H1 (cell line): Measurements from ENCODE around the gene STAU1. TPM values are rescaled to one million over a fixed set of nuclear protein-coding genes. Genes with fewer than 3 reads are reported as not detected.

Source experiments
- CTCF ChIA-PET: fragments of 300-600 bp; sonication (Branson Sonifier 250); formaldehyde crosslinking; loops from one replicate; lab custom pipeline; 2021; ENCODE audit not compliant: partially characterized antibody; lab: Charles Lee
- POLR2A ChIA-PET: fragments of 300-600 bp; sonication (Branson Sonifier 250); formaldehyde crosslinking; loops from one replicate; lab custom pipeline; 2021; ENCODE audit warnings: inconsistent platforms; ENCODE audit not compliant: partially characterized antibody; lab: Charles Lee
- DNase-seq, 2 experiments: peaks; one replicate each; pipeline versions ENCODE4 v3.0.0 to v3.0.0-alpha.2; 2010 to 2022; ENCODE audit warnings: low spot score in 2 of 2, low read depth in 1 of 2, mixed read lengths in 1 of 2
- FAIRE-seq: peaks from 2 replicates; lab custom pipeline; 2011; peaks lifted over from hg19 to GRCh38; lab: Jason Lieb, UNC
- H2AFZ ChIP-seq: 2 replicates; pipeline ENCODE4 v1.8.1; 2012; ENCODE audit warnings: low read length, inconsistent platforms
- H2AK5ac ChIP-seq: 2 replicates; pipeline ENCODE4 v1.6.1; 2013; ENCODE audit warnings: low read depth, low read length
- H2BK120ac ChIP-seq: replicated peaks from 2 replicates; pipeline ENCODE3; 2013; ENCODE audit warnings: low read depth, low read length, inconsistent platforms
- H2BK12ac ChIP-seq: 2 replicates; pipeline ENCODE4 v1.6.1; 2013; ENCODE audit warnings: low read depth, low read length
- H2BK15ac ChIP-seq: 2 replicates; pipeline ENCODE4 v1.6.1; 2013; ENCODE audit warnings: low read length
- H2BK20ac ChIP-seq: 2 replicates; pipeline ENCODE4 v1.6.1; 2013; ENCODE audit warnings: low read length
- H2BK5ac ChIP-seq: 2 replicates; pipeline ENCODE4 v1.6.1; 2013; ENCODE audit warnings: low read depth, low read length
- H3K14ac ChIP-seq: 2 replicates; pipeline ENCODE4 v1.6.1; 2013; ENCODE audit warnings: inconsistent platforms; ENCODE audit not compliant: insufficient read length
- H3K18ac ChIP-seq: 2 replicates; pipeline ENCODE4 v1.6.1; 2013; ENCODE audit warnings: low read length; ENCODE audit errors: extremely low read depth
- H3K23ac ChIP-seq: 2 replicates; pipeline ENCODE4 v1.6.1; 2013; ENCODE audit warnings: inconsistent platforms; ENCODE audit not compliant: insufficient read length
- H3K23me2 ChIP-seq: 2 replicates; pipeline ENCODE4 v1.6.1; 2013; ENCODE audit warnings: low read depth, low read length
- H3K27ac ChIP-seq: 2 replicates; pipeline ENCODE4 v1.6.1; 2011; ENCODE audit warnings: low read depth, low read length, inconsistent platforms
- H3K27me3 ChIP-seq, 4 experiments: replicated peaks in 1 of 4; 1 replicate in 1 of 4; 2 replicates in 3 of 4; pipeline versions ENCODE4 v1.6.1 to v1.8.1; 2011 to 2013; ENCODE audit warnings: low read length in 3 of 4, mild to moderate bottlenecking in 3 of 4, inconsistent platforms in 2 of 4, mixed read lengths in 2 of 4, moderate library complexity in 1 of 4; ENCODE audit not compliant: control insufficient read depth in 3 of 4, insufficient read depth in 3 of 4; ENCODE audit errors: extremely low read depth in 1 of 4
- H3K36me3 ChIP-seq, 4 experiments: 2 replicates each; pipeline versions ENCODE4 v1.6.1 to v1.8.1; 2011 to 2013; ENCODE audit warnings: mild to moderate bottlenecking in 4 of 4, low read length in 3 of 4, moderate library complexity in 2 of 4, control low read depth in 1 of 4, inconsistent platforms in 1 of 4; ENCODE audit not compliant: insufficient read depth in 4 of 4, control insufficient read depth in 2 of 4
- H3K4ac ChIP-seq: replicated peaks from 2 replicates; pipeline ENCODE3; 2013; ENCODE audit warnings: low read length, low read depth, mixed read lengths, inconsistent platforms; ENCODE audit not compliant: insufficient read length
- H3K4me1 ChIP-seq, 4 experiments: replicated peaks in 1 of 4; 1 replicate in 1 of 4; 2 replicates in 3 of 4; pipeline versions ENCODE4 v1.6.1 to v1.8.1; 2011 to 2013; ENCODE audit warnings: low read length in 3 of 4, inconsistent platforms in 2 of 4, mixed read lengths in 1 of 4; ENCODE audit not compliant: insufficient read depth in 4 of 4, control insufficient read depth in 3 of 4
- H3K4me2 ChIP-seq, 2 experiments: 2 replicates each; pipeline versions ENCODE4 v1.6.1 to v1.8.1; 2011 to 2013; ENCODE audit warnings: low read depth in 2 of 2, low read length in 2 of 2, control low read depth in 1 of 2, inconsistent platforms in 1 of 2, mild to moderate bottlenecking in 1 of 2; ENCODE audit not compliant: insufficient read depth in 1 of 2
- H3K4me3 ChIP-seq, 4 experiments: fragments of 200-600, 300-600 bp in 1 of 4; sonication (generic), shearing (Covaris generic), sonication (Bioruptor Twin) in 1 of 4; 2 replicates each; pipeline versions ENCODE4 v1.5.1 to v1.8.1; 2011 to 2016; ENCODE audit warnings: low read length in 4 of 4, low read depth in 3 of 4, control low read depth in 2 of 4, inconsistent platforms in 2 of 4, mild to moderate bottlenecking in 2 of 4, mixed read lengths in 1 of 4, moderate library complexity in 1 of 4; ENCODE audit not compliant: insufficient read depth in 2 of 4; ENCODE audit errors: extremely low read depth in 1 of 4
- H3K56ac ChIP-seq: replicated peaks from 2 replicates; pipeline ENCODE3; 2013; ENCODE audit warnings: low read depth, mild to moderate bottlenecking, mixed read lengths, low read length, inconsistent platforms; ENCODE audit not compliant: insufficient read length
- H3K79me1 ChIP-seq: 2 replicates; pipeline ENCODE4 v1.6.1; 2013; ENCODE audit warnings: low read depth, low read length, control low read depth
- H3K79me2 ChIP-seq, 2 experiments: 2 replicates each; pipeline versions ENCODE4 v1.6.1 to v1.8.1; 2012 to 2013; ENCODE audit warnings: low read length in 2 of 2, mild to moderate bottlenecking in 2 of 2, inconsistent platforms in 1 of 2; ENCODE audit not compliant: insufficient read depth in 2 of 2, control insufficient read depth in 1 of 2
- H3K9ac ChIP-seq, 4 experiments: replicated peaks in 1 of 4; 1 replicate in 1 of 4; 2 replicates in 3 of 4; pipeline versions ENCODE4 v1.6.1 to v1.8.1; 2011 to 2013; ENCODE audit warnings: low read depth in 3 of 4, low read length in 3 of 4, control low read depth in 2 of 4, mild to moderate bottlenecking in 2 of 4, moderate library complexity in 2 of 4, inconsistent platforms in 1 of 4; ENCODE audit errors: extremely low read depth in 1 of 4
- H3K9me3 ChIP-seq, 2 experiments: 2 replicates each; pipeline versions ENCODE4 v1.6.1 to v1.8.1; 2012 to 2013; ENCODE audit warnings: mild to moderate bottlenecking in 2 of 2, moderate library complexity in 2 of 2, control low read depth in 1 of 2, inconsistent platforms in 1 of 2, low read depth in 1 of 2, low read length in 1 of 2, mixed read lengths in 1 of 2; ENCODE audit not compliant: insufficient read depth in 2 of 2
- H4K20me1 ChIP-seq, 2 experiments: replicated peaks in 1 of 2; 2 replicates each; pipeline versions ENCODE3 to v1.8.1; 2011 to 2013; ENCODE audit warnings: inconsistent platforms in 2 of 2, low read length in 2 of 2, mild to moderate bottlenecking in 1 of 2; ENCODE audit not compliant: insufficient read depth in 2 of 2, control insufficient read depth in 1 of 2
- H4K5ac ChIP-seq: 2 replicates; pipeline ENCODE4 v1.6.1; 2013; ENCODE audit warnings: low read length, low read depth, mixed read lengths, inconsistent platforms; ENCODE audit not compliant: insufficient read length
- H4K8ac ChIP-seq: 2 replicates; pipeline ENCODE4 v1.8.0; 2013; ENCODE audit warnings: mild to moderate bottlenecking, moderate library complexity, low read length, inconsistent platforms; ENCODE audit not compliant: insufficient read depth; ENCODE audit errors: extremely low read depth
- H4K91ac ChIP-seq: replicated peaks from 2 replicates; pipeline ENCODE3; 2013; ENCODE audit warnings: low read length, mixed read lengths, inconsistent platforms; ENCODE audit not compliant: insufficient read length
- GABPA ChIP-seq: IDR thresholded peaks from 2 replicates; pipeline ENCODE4 v1.6.1; 2011; ENCODE audit warnings: mild to moderate bottlenecking, low read length, moderate library complexity, borderline replicate concordance; ENCODE audit not compliant: insufficient read depth
- HDAC2 ChIP-seq, 2 experiments: fragments of 300-600 bp in 1 of 2; sonication (generic) in 1 of 2; IDR thresholded peaks; 2 replicates each; pipeline ENCODE4 v1.6.1; 2011 to 2012; ENCODE audit warnings: low read depth in 2 of 2, low read length in 2 of 2, mild to moderate bottlenecking in 2 of 2, moderate library complexity in 2 of 2, borderline replicate concordance in 1 of 2, inconsistent platforms in 1 of 2
- SAP30 ChIP-seq: fragments of 300-600 bp; sonication (generic); IDR thresholded peaks from 2 replicates; pipeline ENCODE4 v1.7.1; 2012; ENCODE audit warnings: low read length, moderate library complexity, mild to moderate bottlenecking, inconsistent platforms; ENCODE audit not compliant: insufficient read depth, insufficient replicate concordance
- SP1 ChIP-seq: IDR thresholded peaks from 2 replicates; pipeline ENCODE4 v1.6.1; 2011; ENCODE audit warnings: low read depth, low read length
- SP4 ChIP-seq: IDR thresholded peaks from 2 replicates; pipeline ENCODE4 v1.6.1; 2012; ENCODE audit warnings: low read length, inconsistent platforms
- YY1 ChIP-seq: IDR thresholded peaks from 2 replicates; pipeline ENCODE4 v1.6.1; 2011; ENCODE audit warnings: low read depth, mild to moderate bottlenecking, low read length
- WGBS, 2 experiments: shearing (Covaris generic) in 1 of 2; methylation state at CpG; one replicate each; pipeline versions ENCODE4 v1.1.6 to v1.1.7; 2013 to 2015; ENCODE audit warnings: low lambda C conversion rate in 2 of 2, mixed read lengths in 2 of 2, inconsistent platforms in 1 of 2, low coverage in 1 of 2, missing lambda C conversion rate in 1 of 2; ENCODE audit not compliant: insufficient replicate concordance in 2 of 2, insufficient coverage in 1 of 2, insufficient read length in 1 of 2; ENCODE audit errors: extremely low coverage in 1 of 2, missing lambda C conversion rate in 1 of 2; 5-methylcytosine and 5-hydroxymethylcytosine counted together
- polyA plus RNA-seq, 7 experiments: library from polyadenylated mRNA; depleted of rRNA in 3 of 7; stranded (reverse) in 5 of 7; unstranded in 2 of 7; fragments of >200 nt in 5 of 7; fragments of 200-250 nt in 2 of 7; gene quantifications; 1 replicate in 5 of 7; 2 replicates in 1 of 7; 4 replicates in 1 of 7; pipeline versions ENCODE4 v1.2.1 to v1.2.3, GENCODE V29; 2011 to 2013; ENCODE audit warnings: missing spikeins in 2 of 7, mixed read lengths in 2 of 7
- total RNA-seq: library from RNA; stranded (reverse); fragmentation: NEBNext Ultra II Directional; extraction: Animal tissue kit (Norgen Biotek cat#: 25700); gene quantifications from 2 replicates; pipeline ENCODE4 v1.2.1, GENCODE V29; 2021
- TF ChIP-seq, protein P1 (sequence below): IDR thresholded peaks from 2 replicates; pipeline ENCODE4 v1.6.1; 2011; ENCODE audit warnings: low read depth, mild to moderate bottlenecking, low read length; ENCODE audit not compliant: insufficient read depth
- TF ChIP-seq, protein P2 (sequence below), 3 experiments: IDR thresholded peaks; 1 replicate in 2 of 3; 2 replicates in 1 of 3; pipeline versions ENCODE4 v1.5.1 to v1.6.1; 2011; ENCODE audit warnings: low read length in 3 of 3, mild to moderate bottlenecking in 3 of 3, inconsistent platforms in 2 of 3, low read depth in 1 of 3, moderate library complexity in 1 of 3; ENCODE audit not compliant: insufficient read depth in 1 of 3; ENCODE audit errors: control extremely low read depth in 1 of 3
- TF ChIP-seq, protein P3 (sequence below): IDR thresholded peaks from 2 replicates; pipeline ENCODE4 v1.6.1; 2012; ENCODE audit warnings: inconsistent platforms

Gene STAU1
- total and polyA plus RNA-seq, 2 of the 8 experiments (the other 6 are each of a cell fraction or from before 2014, with no cell fraction given) = 41.4 to 107 TPM

DNA sequence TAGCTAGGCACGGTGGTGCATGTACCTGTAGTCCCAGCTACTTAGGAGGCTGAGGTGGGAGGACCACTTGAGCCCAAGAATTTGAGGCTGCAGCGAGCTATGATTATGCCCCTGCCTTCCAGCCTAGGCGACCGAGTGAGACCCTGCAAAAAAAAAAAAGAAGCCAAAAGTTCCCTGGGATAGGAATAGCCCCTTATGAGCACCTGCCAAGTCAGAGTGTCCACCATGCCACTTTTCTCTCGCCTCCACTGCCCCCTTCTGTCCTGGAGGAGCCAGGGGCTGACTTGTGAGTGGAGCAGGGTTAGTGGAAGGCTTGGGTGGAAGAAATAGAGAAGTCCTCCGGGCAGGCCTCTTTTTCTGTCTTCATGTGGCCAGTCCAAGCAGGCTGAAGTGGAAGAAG, 18.9 kb upstream of the STAU1 start:
- no peak for FAIRE-seq
- POLR2A ChIA-PET = interaction anchor here (1.2 to 1.8 kb wide), 4 partner anchors 10 to 76 kb away, joined by 3 to 5 read pairs (median 4); partner anchors contain the start of gene DDX27
- TF ChIP-seq SAP30 (no peak), GABPA (no peak), HDAC2 (IDR thresholded peaks at IDR 0.05; ENCODE audit: borderline replicate concordance in 1 of 2, low read depth in 2 of 2, low read length in 2 of 2) (no peak), YY1 (peak; percentile 56; the same call in 1 of the 2 replicates), SP1 (no peak), SP4 (no peak)
- TF ChIP-seq, protein P1, sequence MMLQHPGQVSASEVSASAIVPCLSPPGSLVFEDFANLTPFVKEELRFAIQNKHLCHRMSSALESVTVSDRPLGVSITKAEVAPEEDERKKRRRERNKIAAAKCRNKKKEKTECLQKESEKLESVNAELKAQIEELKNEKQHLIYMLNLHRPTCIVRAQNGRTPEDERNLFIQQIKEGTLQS = no peak
- TF ChIP-seq, protein P2, sequence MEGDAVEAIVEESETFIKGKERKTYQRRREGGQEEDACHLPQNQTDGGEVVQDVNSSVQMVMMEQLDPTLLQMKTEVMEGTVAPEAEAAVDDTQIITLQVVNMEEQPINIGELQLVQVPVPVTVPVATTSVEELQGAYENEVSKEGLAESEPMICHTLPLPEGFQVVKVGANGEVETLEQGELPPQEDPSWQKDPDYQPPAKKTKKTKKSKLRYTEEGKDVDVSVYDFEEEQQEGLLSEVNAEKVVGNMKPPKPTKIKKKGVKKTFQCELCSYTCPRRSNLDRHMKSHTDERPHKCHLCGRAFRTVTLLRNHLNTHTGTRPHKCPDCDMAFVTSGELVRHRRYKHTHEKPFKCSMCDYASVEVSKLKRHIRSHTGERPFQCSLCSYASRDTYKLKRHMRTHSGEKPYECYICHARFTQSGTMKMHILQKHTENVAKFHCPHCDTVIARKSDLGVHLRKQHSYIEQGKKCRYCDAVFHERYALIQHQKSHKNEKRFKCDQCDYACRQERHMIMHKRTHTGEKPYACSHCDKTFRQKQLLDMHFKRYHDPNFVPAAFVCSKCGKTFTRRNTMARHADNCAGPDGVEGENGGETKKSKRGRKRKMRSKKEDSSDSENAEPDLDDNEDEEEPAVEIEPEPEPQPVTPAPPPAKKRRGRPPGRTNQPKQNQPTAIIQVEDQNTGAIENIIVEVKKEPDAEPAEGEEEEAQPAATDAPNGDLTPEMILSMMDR (IDR thresholded peaks at IDR 0.05; ENCODE audit: control extremely low read depth in 1 of 3, insufficient read depth in 1 of 3, low read depth in 1 of 3, low read length in 3 of 3) = peak; percentile 61 to 72 (median 64)
- TF ChIP-seq, protein P3, sequence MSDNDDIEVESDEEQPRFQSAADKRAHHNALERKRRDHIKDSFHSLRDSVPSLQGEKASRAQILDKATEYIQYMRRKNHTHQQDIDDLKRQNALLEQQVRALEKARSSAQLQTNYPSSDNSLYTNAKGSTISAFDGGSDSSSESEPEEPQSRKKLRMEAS = peak; percentile 24; the same call in 1 of the 2 replicates

More for the DNA sequence above, 18.9 kb upstream of the STAU1 start:
- Histone ChIP-seq H2BK120ac (no peak overlapping the region), H3K56ac (no peak overlapping the region), H4K8ac (peak overlapping the region; percentile 68; the same call in 1 of the 2 replicates), H2AFZ (no peak overlapping the region), H2BK12ac (no peak overlapping the region), H2BK15ac (no peak overlapping the region), H4K91ac (no peak overlapping the region), H3K23ac (no peak overlapping the region), H3K4ac (no peak overlapping the region), H3K9me3 (peaks cover 0 to 3% of the 10 kb centered on the region in 2 experiments; a peak in 2 of 4 replicates), H2BK20ac (no peak overlapping the region), H3K27ac (no peak overlapping the region), H3K79me1 (no peaks in the 10 kb centered on the region), H3K23me2 (no peaks in the 10 kb centered on the region), H3K14ac (no peak overlapping the region), H3K27me3 (no peaks in the 10 kb centered on the region), H3K9ac (no peak overlapping the region), H2BK5ac (no peak overlapping the region), H4K5ac (no peak overlapping the region), H3K36me3 (no peaks in the 10 kb centered on the region), H4K20me1 (no peaks in the 10 kb centered on the region), H3K4me1 (0 out of 7 replicates have a peak, but pooled peaks cover 0 to 2% (median 0%) of the 10 kb centered on the region in 4 experiments), H3K4me2 (no peak overlapping the region), H3K79me2 (no peaks in the 10 kb centered on the region), H3K4me3 (no peak overlapping the region), H2AK5ac (no peak overlapping the region), H3K18ac (no peak overlapping the region)
- CTCF ChIA-PET = interaction anchor here (0.6 to 7.1 kb wide), 13 partner anchors 9 to 151 kb away, joined by 3 to 52 read pairs (median 4); partner anchors contain the start of gene STAU1
- WGBS, 2 experiments = 88% methylated on average over 6 of the region's 6 CpGs; no CpG with 5 or more reads in 1 of the 2 experiments
- peak; percentile 25 to 59 for DNase-seq
